ENCODE results near the gene CMTM2.

DNA sequence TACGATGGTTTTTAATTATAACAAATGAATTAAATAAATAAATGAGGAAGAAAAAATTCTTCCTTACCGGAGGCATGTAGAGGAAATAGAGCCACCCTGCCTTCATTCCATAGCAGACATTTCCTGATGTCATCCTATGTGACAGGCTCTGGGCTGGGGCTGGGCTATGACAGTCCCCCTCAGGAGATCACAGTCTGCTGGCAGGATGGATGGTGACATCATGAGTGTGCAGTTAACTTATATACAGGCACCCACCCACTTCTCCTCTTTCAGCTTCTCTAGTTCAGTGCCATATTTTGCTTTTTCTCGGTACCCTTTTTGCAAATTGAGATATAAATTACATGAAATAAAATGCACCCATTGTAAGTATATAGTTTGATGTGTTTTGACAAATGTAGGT lies 18.8 kb downstream of the CMTM2 start:
- TF ChIP-seq POLR2AphosphoS5 (IDR thresholded peaks at IDR 0.05) (no peak), POLR2A (IDR thresholded peaks at IDR 0.05) (no peak), EP300 (IDR thresholded peaks at IDR 0.05) (no peak)
- TF ChIP-seq, protein P1, sequence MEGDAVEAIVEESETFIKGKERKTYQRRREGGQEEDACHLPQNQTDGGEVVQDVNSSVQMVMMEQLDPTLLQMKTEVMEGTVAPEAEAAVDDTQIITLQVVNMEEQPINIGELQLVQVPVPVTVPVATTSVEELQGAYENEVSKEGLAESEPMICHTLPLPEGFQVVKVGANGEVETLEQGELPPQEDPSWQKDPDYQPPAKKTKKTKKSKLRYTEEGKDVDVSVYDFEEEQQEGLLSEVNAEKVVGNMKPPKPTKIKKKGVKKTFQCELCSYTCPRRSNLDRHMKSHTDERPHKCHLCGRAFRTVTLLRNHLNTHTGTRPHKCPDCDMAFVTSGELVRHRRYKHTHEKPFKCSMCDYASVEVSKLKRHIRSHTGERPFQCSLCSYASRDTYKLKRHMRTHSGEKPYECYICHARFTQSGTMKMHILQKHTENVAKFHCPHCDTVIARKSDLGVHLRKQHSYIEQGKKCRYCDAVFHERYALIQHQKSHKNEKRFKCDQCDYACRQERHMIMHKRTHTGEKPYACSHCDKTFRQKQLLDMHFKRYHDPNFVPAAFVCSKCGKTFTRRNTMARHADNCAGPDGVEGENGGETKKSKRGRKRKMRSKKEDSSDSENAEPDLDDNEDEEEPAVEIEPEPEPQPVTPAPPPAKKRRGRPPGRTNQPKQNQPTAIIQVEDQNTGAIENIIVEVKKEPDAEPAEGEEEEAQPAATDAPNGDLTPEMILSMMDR (IDR thresholded peaks at IDR 0.05): no peak
